Activated CD4-positive, alpha-beta T cell treated with anti-CD3 and anti-CD28 coated beads for 36 hours (primary cell): ENCODE measurements around the gene FAM50B. TPM values are rescaled to one million over a fixed set of nuclear protein-coding genes. Genes with fewer than 3 reads are reported as not detected.

Experiments used
- ATAC-seq: fragments of 200-7000 bp; cut with Tn5 transposase; one replicate; pipeline ENCODE4 v1.10.0; 2021; ENCODE audit warnings: mild to moderate bottlenecking, moderate library complexity
- CTCF ChIA-PET: fragments of 350-600 bp; sonication (Branson Sonifier 250); formaldehyde crosslinking; loops from one replicate; lab custom pipeline; 2021; ENCODE audit warnings: antibody characterized with exemption; lab: Charles Lee
- POLR2A ChIA-PET: fragments of 350-600 bp; sonication (Branson Sonifier 250); formaldehyde crosslinking; loops from one replicate; lab custom pipeline; 2021; ENCODE audit warnings: antibody characterized with exemption, inconsistent platforms; lab: Charles Lee
- DNase-seq: peaks from one replicate; pipeline ENCODE4 v3.0.0-alpha.2; 2020
- H3K27ac Mint-ChIP-seq: one replicate; pipeline ENCODE4 v1.8.0; 2021; ENCODE audit warnings: mixed read lengths
- H3K27me3 Mint-ChIP-seq: one replicate; pipeline ENCODE4 v1.8.0; 2021; ENCODE audit warnings: mixed read lengths
- H3K36me3 Mint-ChIP-seq: one replicate; pipeline ENCODE4 v1.8.0; 2021; ENCODE audit warnings: low read depth, mixed read lengths
- H3K4me1 Mint-ChIP-seq: one replicate; pipeline ENCODE4 v1.8.0; 2021; ENCODE audit warnings: mixed read lengths
- H3K4me3 Mint-ChIP-seq: one replicate; pipeline ENCODE4 v1.8.0; 2021; ENCODE audit warnings: mild to moderate bottlenecking, moderate library complexity, mixed read lengths
- H3K9me3 Mint-ChIP-seq: one replicate; pipeline ENCODE4 v1.8.0; 2021; ENCODE audit warnings: low read depth, mixed read lengths
- intact Hi-C, 2 experiments: fragments of 100-400 bp; cut with DNase I in 1 of 2; cut with micrococcal nuclease in 1 of 2; formaldehyde crosslinking; loops; one replicate each; pipeline versions ENCODE4 v1.14.2 to v1.15.1; 2022 to 2024; cut with DNase I, micrococcal nuclease
- total RNA-seq, 2 experiments: library from RNA; stranded (reverse); gene quantifications; one replicate each; pipeline ENCODE4 v1.2.3, GENCODE V29; 2021

FAM50B gene
- total RNA-seq, 2 experiments from 2014 or later: 8.8 to 10.2 TPM

DNA sequence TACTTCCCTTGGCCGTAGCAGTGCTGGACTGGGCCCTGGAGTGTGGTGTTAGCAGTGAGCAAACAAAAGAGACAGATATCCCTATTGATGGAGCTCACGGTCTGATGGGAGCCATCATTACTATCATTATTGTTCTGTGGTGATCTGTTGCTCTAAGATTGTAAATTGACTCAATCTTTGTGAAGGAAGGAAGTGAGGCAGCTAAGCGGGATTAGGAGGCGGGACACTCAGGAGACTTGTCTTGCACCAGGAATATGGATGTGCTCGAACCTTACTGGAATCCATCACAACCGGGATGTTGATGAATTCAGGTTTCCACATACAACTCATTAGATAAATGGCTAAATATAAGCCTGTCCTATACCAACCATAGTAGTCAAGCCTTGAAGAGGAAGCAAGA, 25.5 kb upstream of the FAM50B start:
- Mint-ChIP-seq H3K27ac (no peak overlapping the region), H3K9me3 (no peaks in the 10 kb centered on the region), H3K4me1 (no peaks in the 10 kb centered on the region), H3K27me3 (no peaks in the 10 kb centered on the region), H3K36me3 (no peaks in the 10 kb centered on the region), H3K4me3 (no peak overlapping the region)
- ChIA-PET CTCF (interaction anchor here (0.6 kb wide), 1 partner anchor 74 kb away, joined by 5 read pairs; no protein-coding TSS in a partner anchor), POLR2A (no interaction called here)
- DNase-seq (no peak), ATAC-seq (no peak)
- intact Hi-C loops: no loop called here

DNA sequence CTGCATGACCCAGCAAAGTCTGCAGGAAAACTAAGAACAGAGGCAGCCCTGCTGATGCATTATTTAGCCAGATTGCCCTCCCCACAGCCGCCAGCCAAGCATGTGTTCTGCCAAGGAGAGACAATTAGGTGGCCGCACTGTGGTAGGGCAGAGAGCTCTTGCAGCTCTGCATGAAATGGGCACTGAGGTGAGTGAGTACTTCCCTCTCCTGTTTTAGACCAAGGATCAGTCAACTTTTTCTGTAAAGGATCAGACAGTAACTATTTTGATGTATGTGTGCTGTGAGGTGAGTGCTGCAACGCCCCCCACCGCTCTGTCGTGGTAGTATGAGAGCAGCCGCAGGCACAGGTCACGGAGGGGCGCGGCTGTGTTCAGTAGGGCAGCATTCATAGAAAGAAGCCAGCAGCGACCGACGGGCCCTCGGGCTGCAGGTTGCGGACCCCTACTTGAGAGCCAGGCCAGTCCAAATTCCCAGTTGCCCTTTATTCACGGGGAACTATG, 23.8 kb upstream of the FAM50B start:
- Mint-ChIP-seq H3K4me3 (no peak overlapping the region), H3K9me3 (no peaks in the 10 kb centered on the region), H3K27me3 (peaks cover 2% of the 10 kb centered on the region), H3K27ac (no peak overlapping the region), H3K36me3 (no peaks in the 10 kb centered on the region), H3K4me1 (no peaks in the 10 kb centered on the region)
- ChIA-PET CTCF (interaction anchor here (0.6 kb wide), 1 partner anchor 83 kb away, joined by 5 read pairs; no protein-coding TSS in a partner anchor), POLR2A (no interaction called here)
- ATAC-seq: no peak
- intact Hi-C loops: no loop called here
- DNase-seq: no peak

DNA sequence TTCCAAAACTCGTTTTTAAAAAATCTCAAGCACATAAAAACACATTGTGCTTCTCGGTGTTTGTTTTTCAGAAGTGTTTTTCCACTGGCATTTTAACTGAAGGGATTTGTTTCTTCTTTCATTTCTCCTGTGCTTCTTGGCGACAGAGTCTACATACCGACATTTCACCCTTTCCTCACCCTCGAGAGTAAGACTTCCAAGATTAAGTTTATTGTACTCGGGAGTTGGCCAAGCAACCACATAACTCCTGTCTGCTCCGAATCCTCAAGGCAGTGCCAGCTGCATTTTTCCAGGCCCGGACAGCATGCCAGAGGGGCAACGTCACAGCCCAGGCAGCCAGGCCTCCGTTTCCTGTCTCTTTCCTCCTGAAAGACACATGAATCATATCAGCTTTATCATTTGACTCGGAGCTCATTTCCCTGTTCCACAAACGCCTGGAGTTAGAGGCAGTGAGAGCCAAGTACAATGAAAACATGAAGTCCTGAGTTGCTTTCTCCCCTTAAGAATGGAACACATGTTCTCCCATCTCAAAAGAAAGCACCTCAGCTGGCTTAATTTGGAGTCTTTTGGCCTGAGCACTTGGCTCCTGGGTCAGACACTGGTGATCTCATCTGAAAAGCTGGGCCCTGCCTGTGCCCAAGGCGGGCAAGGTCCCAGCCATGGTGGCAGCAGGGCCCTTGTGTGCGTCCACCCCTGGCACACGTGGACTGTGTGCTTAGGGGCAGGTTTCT, 23.2 kb upstream of the FAM50B start:
- intact Hi-C loops: no loop called here
- peaks cover 2% of the 10 kb centered on the region for H3K27me3 Mint-ChIP-seq
- CTCF ChIA-PET: no interaction called here

DNA sequence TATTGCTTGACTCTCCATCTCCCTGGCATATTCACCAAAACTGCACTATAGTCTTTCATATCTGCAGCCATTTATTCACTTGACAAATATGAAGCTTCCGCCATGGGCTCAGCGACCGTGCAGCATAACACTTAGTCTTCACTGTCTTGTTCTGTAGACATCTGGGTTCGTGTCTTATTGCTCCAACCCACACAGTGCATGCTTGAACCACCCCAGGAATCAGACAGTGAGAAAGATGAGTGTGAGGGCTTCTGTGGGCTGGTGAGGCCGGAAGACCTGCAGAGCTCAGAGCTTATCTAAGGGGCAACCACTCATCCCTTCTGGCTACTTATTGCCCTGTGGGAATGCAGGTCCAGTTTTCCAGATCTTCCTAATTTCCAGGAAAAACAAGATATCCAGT, 19.9 kb upstream of the FAM50B start:
- Mint-ChIP-seq H3K4me1 (no peaks in the 10 kb centered on the region), H3K27me3 (peaks cover 5% of the 10 kb centered on the region), H3K9me3 (no peaks in the 10 kb centered on the region), H3K27ac (no peak overlapping the region), H3K4me3 (no peak overlapping the region), H3K36me3 (no peaks in the 10 kb centered on the region)
- no peak for ATAC-seq
- DNase-seq: no peak
- ChIA-PET POLR2A (no interaction called here), CTCF (interaction anchor here (0.7 kb wide), 1 partner anchor 18 kb away, joined by 3 read pairs; no protein-coding TSS in a partner anchor)
- intact Hi-C loops: no loop called here

More for the DNA sequence above, 23.2 kb upstream of the FAM50B start:
- POLR2A ChIA-PET: no interaction called here
- no peak overlapping the region for H3K27ac Mint-ChIP-seq
- H3K36me3 Mint-ChIP-seq: no peaks in the 10 kb centered on the region
- no peak for DNase-seq
- no peak overlapping the region for H3K4me3 Mint-ChIP-seq
- H3K4me1 Mint-ChIP-seq: no peaks in the 10 kb centered on the region
- no peaks in the 10 kb centered on the region for H3K9me3 Mint-ChIP-seq
- no peak for ATAC-seq

DNA sequence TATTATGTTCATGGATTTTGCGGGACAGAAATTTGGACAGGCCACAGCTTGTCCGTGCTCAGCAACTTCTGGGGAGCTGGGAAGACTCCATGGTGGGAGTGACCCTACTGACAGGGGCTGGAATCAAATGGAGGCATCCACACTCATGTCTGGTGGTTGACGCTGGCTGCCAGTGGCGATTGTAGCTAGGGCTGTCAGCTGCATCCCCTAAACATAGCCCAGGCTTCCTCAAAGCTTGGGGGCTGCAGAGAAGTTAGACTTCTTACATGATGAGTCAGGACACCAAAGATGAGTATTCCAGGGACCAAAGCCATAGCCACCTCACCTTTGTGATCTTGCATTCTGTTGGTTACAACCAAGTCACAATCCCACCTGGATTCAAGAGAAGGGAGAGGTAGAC, 18.4 kb upstream of the FAM50B start:
- no peaks in the 10 kb centered on the region for H3K4me1 Mint-ChIP-seq
- intact Hi-C loops: no loop called here
- H3K27ac Mint-ChIP-seq: no peak overlapping the region
- ChIA-PET POLR2A (no interaction called here), CTCF (no interaction called here)
- ATAC-seq (no peak), DNase-seq (no peak)
- H3K36me3 Mint-ChIP-seq: no peaks in the 10 kb centered on the region
- H3K9me3 Mint-ChIP-seq: no peaks in the 10 kb centered on the region
- peaks cover 5% of the 10 kb centered on the region for H3K27me3 Mint-ChIP-seq
- H3K4me3 Mint-ChIP-seq: no peak overlapping the region

DNA sequence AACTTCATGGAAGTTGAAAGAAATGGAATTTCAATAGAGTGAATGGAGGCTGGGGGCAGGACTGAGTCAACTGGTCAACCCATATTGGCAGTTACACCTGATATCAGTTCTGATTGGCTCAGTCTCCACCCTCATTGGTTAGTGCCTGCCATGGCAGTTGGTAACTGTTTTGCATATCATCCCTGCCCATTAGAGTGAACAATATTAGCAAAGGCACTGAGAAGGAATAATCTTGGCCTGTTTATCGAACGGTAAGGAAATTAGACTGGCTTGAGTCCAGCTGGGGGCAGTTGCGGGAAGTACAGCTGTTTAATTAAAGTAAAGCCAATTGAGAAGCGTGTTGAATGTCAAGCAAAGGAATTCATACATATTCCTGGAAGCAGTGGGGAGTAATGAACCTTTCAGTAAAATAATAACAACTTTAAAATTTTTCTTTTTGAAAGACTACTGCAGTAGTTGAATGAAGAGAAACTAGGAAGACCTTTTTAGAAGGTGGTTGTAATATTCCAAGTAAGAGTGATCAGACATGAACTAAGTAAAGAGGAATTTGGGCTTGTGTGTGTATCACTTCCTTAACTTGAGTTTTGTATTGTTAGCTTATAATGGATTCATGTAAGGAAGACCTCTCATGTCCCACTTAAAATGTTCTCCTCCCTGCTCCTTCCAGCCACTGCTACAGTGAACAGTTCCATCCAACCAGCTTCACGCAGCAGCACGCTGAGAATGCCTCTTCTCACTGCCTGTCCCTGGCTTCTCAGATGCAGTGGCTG, 17.2 kb upstream of the FAM50B start:
- Mint-ChIP-seq H3K27ac (no peak overlapping the region), H3K27me3 (peaks cover 5% of the 10 kb centered on the region), H3K4me3 (no peak overlapping the region), H3K4me1 (no peaks in the 10 kb centered on the region), H3K9me3 (no peaks in the 10 kb centered on the region), H3K36me3 (no peaks in the 10 kb centered on the region)
- ATAC-seq: no peak
- ChIA-PET CTCF (no interaction called here), POLR2A (no interaction called here)
- intact Hi-C loops: no loop called here
- DNase-seq: no peak

DNA sequence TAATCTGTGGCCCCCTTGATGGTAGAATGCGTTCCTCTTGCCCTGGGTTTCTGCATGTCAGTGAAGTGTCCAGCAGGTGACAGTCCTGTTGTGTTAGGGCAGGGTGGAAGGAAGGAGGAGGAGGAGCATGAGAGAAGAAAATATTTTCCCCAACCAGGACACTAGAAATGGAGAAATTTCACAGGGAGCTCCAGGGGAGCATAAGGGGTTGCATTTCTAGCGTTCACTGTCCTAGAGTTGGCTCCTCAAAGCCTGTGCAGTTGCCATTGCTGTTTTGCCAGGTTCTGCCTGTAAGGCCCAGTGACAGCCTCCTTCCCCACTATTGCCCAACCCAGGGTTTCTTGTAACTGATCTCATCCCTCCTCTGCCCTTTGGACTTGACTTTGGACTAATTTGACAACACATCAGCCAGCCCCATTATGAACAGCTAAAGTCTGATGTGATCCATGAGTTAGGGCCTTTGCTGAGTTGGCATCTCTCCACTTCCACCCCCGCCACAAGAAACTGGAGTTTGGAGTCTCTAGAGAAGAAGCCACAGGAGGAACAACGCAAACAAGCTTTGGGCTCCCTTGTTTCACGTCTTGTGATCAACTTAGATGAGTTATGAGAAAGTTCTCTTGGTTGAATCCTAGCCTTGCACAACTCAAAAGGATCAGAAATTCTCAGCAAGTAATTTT, 14.0 kb upstream of the FAM50B start:
- H3K4me3 Mint-ChIP-seq: no peak overlapping the region
- no peak for DNase-seq
- H3K4me1 Mint-ChIP-seq: no peaks in the 10 kb centered on the region
- CTCF ChIA-PET: interaction anchor here (1.1 to 2.0 kb wide), 3 partner anchors 10 to 143 kb away, joined by 3 to 11 read pairs (median 5); partner anchors contain the start of gene FAM50B
- H3K27ac Mint-ChIP-seq: no peak overlapping the region
- no peaks in the 10 kb centered on the region for H3K9me3 Mint-ChIP-seq
- H3K36me3 Mint-ChIP-seq: no peaks in the 10 kb centered on the region
- H3K27me3 Mint-ChIP-seq: peaks cover 5% of the 10 kb centered on the region
- ATAC-seq: no peak
- intact Hi-C loops: no loop called here
- POLR2A ChIA-PET: no interaction called here

DNA sequence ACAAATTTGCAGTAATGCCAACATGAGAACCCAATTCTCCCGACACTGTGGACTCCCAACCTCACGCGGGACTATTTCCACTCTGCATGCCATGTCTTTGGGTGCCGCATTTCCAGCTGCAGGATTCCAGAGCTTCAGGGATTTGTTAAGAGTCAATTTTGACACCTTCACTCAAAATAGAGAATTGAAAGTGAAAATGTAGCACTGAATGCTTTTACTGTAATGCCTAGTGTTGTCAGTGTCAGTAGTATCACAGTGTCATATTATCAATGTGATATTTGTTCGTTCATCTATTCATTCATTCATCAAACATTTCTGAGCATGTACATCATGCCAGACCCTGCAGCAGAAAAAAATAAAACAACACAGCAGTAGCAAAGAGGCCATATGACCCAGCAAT, 13.4 kb upstream of the FAM50B start:
- no peak for DNase-seq
- Mint-ChIP-seq H3K4me3 (no peak overlapping the region), H3K36me3 (no peaks in the 10 kb centered on the region), H3K27me3 (peaks cover 3% of the 10 kb centered on the region), H3K9me3 (no peaks in the 10 kb centered on the region), H3K4me1 (no peaks in the 10 kb centered on the region), H3K27ac (no peak overlapping the region)
- intact Hi-C loops: no loop called here
- CTCF ChIA-PET: interaction anchor here (1.1 kb wide), 1 partner anchor 10 kb away, joined by 3 read pairs; no protein-coding TSS in a partner anchor
- ATAC-seq: no peak
- POLR2A ChIA-PET: no interaction called here

DNA sequence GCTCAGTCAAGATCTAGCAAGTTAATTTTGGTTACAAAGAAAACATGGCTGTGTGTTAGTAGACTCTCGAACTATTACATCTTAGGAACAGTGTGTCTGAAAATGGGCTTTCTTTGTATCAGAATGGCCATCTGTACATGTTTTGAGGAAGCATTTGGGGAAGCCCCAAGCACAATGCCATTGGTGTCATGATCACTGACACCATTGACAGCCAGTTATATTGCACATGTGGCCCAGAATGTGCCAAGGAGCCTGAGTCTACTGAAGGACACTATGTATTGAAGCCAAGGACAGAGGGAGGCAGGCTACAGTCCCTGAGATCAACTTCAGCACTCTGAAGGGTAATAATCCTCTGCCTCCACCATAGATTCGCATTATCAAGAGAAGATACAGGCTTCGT, 12.6 kb upstream of the FAM50B start:
- DNase-seq: no peak
- no peak for ATAC-seq
- ChIA-PET CTCF (no interaction called here), POLR2A (no interaction called here)
- Mint-ChIP-seq H3K27ac (no peak overlapping the region), H3K4me3 (no peak overlapping the region), H3K4me1 (no peaks in the 10 kb centered on the region), H3K27me3 (peaks cover 3% of the 10 kb centered on the region), H3K36me3 (no peaks in the 10 kb centered on the region), H3K9me3 (no peaks in the 10 kb centered on the region)
- intact Hi-C loops: no loop called here

DNA sequence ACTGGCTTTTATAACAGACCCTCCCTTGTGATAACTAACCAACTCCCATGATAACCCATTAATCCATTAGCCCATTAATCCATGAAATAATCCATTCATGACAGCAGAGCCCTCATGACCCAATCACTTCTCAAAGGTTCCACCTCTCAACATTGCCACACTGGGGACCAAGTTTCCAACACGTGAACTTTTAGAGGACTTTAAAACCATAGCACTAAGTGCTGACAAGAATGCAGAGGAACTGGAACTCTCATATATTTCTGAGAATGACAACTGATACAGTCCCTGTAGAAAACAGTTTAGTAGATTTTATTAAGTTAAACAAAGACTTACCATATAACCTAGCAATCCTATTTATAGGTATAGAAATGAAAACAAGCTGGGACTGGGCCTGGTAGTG, 11.4 kb upstream of the FAM50B start:
- CTCF ChIA-PET: interaction anchor here (0.6 kb wide), 1 partner anchor 23 kb away, joined by 4 read pairs; no protein-coding TSS in a partner anchor
- Mint-ChIP-seq H3K9me3 (no peaks in the 10 kb centered on the region), H3K36me3 (no peaks in the 10 kb centered on the region), H3K27me3 (no peaks in the 10 kb centered on the region), H3K27ac (no peak overlapping the region), H3K4me3 (no peak overlapping the region), H3K4me1 (no peaks in the 10 kb centered on the region)
- DNase-seq: no peak
- intact Hi-C loops: no loop called here
- ATAC-seq: no peak
- POLR2A ChIA-PET: no interaction called here
